Ramos (cell line): ENCODE data around the gene CCDC137.
"Not testable (repeated sequence)": the region's sequence is repeated elsewhere in the genome, so short reads cannot be mapped to it uniquely, and the experiment has no call there.

ENCODE experiments used
- in situ Hi-C: fragments of 300-500 bp; cut with MboI; formaldehyde crosslinking; loops from one replicate; pipeline ENCODE4 v1.14.3; 2022; ENCODE audit warnings: low sequenced_read_pairs; ENCODE audit not compliant: unreplicated experiment

CCDC137 gene

GRCh38 chr17:81666342-81667191 is at the start of gene CCDC137, which contains the start of gene OXLD1:
CCDC137 (plus strand) TSS chr17:81666737; CDS start chr17:81666767, 30 bp downstream.
OXLD1 (minus strand) TSS chr17:81666605; CDS start chr17:81666577, 28 bp downstream.
- in situ Hi-C loops, result no loop called here

- in situ Hi-C loops, result no loop called here
Measured at GRCh38 chr17:81616877-81617276, 49.7 kb upstream of the CCDC137 start.

- in situ Hi-C loops, result not testable (repeated sequence)
Measured at GRCh38 chr17:81618307-81618706, 48.2 kb upstream of the CCDC137 start.

- in situ Hi-C loops, result no loop called here
Measured at GRCh38 chr17:81621494-81622130, 44.9 kb upstream of the CCDC137 start.

- in situ Hi-C loops, result no loop called here
Measured at GRCh38 chr17:81630274-81630673, 36.3 kb upstream of the CCDC137 start.

GRCh38 chr17:81631482-81631881 is 35.1 kb upstream of the CCDC137 start:
- in situ Hi-C loops, result no loop called here

GRCh38 chr17:81635431-81635830 is 31.1 kb upstream of the CCDC137 start:
- in situ Hi-C loops, result no loop called here

GRCh38 chr17:81635973-81636504 is 30.5 kb upstream of the CCDC137 start:
- in situ Hi-C loops, result no loop called here

GRCh38 chr17:81636505-81637288 is 29.8 kb upstream of the CCDC137 start, which contains the start of the genes NPLOC4 and TSPAN10:
NPLOC4 (minus strand) TSS chr17:81637112; CDS start chr17:81636930, 182 bp downstream.
TSPAN10 (plus strand) TSS chr17:81637196; CDS start chr17:81642413, 5,217 bp downstream.
- in situ Hi-C loops, result no loop called here

GRCh38 chr17:81638683-81639082 is 27.9 kb upstream of the CCDC137 start:
- in situ Hi-C loops, result no loop called here

GRCh38 chr17:81640011-81640410 is 26.5 kb upstream of the CCDC137 start:
- in situ Hi-C loops, result no loop called here

GRCh38 chr17:81641825-81642489 is 24.6 kb upstream of the CCDC137 start:
- in situ Hi-C loops, result no loop called here

- in situ Hi-C loops, result no loop called here
Measured at GRCh38 chr17:81644496-81644895, 22.0 kb upstream of the CCDC137 start.

GRCh38 chr17:81644976-81645952 is 21.3 kb upstream of the CCDC137 start:
- in situ Hi-C loops, result no loop called here

- in situ Hi-C loops, result no loop called here
Measured at GRCh38 chr17:81646869-81647600, 19.5 kb upstream of the CCDC137 start.

GRCh38 chr17:81647640-81648012 is 18.9 kb upstream of the CCDC137 start:
- in situ Hi-C loops, result no loop called here

GRCh38 chr17:81648013-81648706 is 18.4 kb upstream of the CCDC137 start:
- in situ Hi-C loops, result no loop called here
